WTC11 (cell line): ENCODE results near the gene SLC23A1. TPM values are rescaled to one million over a fixed set of nuclear protein-coding genes. Genes with fewer than 3 reads are reported as not detected.

Source experiments
- ATAC-seq: fragments of 200-7000 bp; cut with Tn5 transposase; 2 replicates; pipeline ENCODE4 v1.10.0; 2021; ENCODE audit warnings: mild to moderate bottlenecking, moderate library complexity
- CTCF ChIA-PET: fragments of 300-600 bp; sonication (Branson Sonifier 250); formaldehyde crosslinking; loops from one replicate; lab custom pipeline; 2021; ENCODE audit warnings: antibody characterized with exemption; lab: Charles Lee
- POLR2A ChIA-PET: fragments of 350-600 bp; sonication (Branson Sonifier 250); formaldehyde crosslinking; loops from one replicate; lab custom pipeline; 2021; ENCODE audit warnings: antibody characterized with exemption; lab: Charles Lee
- DNase-seq: peaks from one replicate; pipeline ENCODE4 v3.0.0; 2021; ENCODE audit warnings: low spot score
- H3K27ac Mint-ChIP-seq: 2 replicates; pipeline ENCODE4 v1.8.0; 2021; ENCODE audit warnings: mixed read lengths
- H3K27me3 Mint-ChIP-seq: 2 replicates; pipeline ENCODE4 v1.8.0; 2021; ENCODE audit warnings: low read depth, mild to moderate bottlenecking, moderate library complexity, mixed read lengths
- H3K36me3 Mint-ChIP-seq: 2 replicates; pipeline ENCODE4 v1.8.0; 2021; ENCODE audit warnings: mixed read lengths
- H3K4me1 Mint-ChIP-seq: 2 replicates; pipeline ENCODE4 v1.8.0; 2022; ENCODE audit warnings: mixed read lengths
- H3K4me3 Mint-ChIP-seq: 2 replicates; pipeline ENCODE4 v1.8.0; 2021; ENCODE audit warnings: mild to moderate bottlenecking, moderate library complexity, mixed read lengths
- H3K9me3 Mint-ChIP-seq: 2 replicates; pipeline ENCODE4 v1.8.0; 2021; ENCODE audit warnings: mixed read lengths
- CREM ChIP-seq: sonication (generic); formaldehyde crosslinking; IDR thresholded peaks from 2 replicates; pipeline ENCODE4 v1.8.1; 2022; ENCODE audit warnings: mild to moderate bottlenecking, missing genetic modification reagents, moderate library complexity
- E2F1 ChIP-seq: sonication (generic); formaldehyde crosslinking; IDR thresholded peaks from 2 replicates; pipeline ENCODE4 v1.8.0; 2022; ENCODE audit warnings: mild to moderate bottlenecking, missing genetic modification reagents
- FOXK1 ChIP-seq: sonication (generic); formaldehyde crosslinking; IDR thresholded peaks from 2 replicates; pipeline ENCODE4 v1.8.0; 2022; ENCODE audit warnings: mild to moderate bottlenecking, moderate library complexity, missing genetic modification reagents
- JAZF1 ChIP-seq: fragments of 250-450 bp; sonication (Bioruptor Pico); IDR thresholded peaks from 2 replicates; pipeline ENCODE4 v1.9.0; 2021; ENCODE audit warnings: moderate library complexity, mild to moderate bottlenecking, inconsistent platforms
- JUN ChIP-seq: sonication (generic); formaldehyde crosslinking; IDR thresholded peaks from 2 replicates; pipeline ENCODE4 v1.8.0; 2023; ENCODE audit warnings: mild to moderate bottlenecking, missing genetic modification reagents
- KAT7 ChIP-seq: sonication (generic); formaldehyde crosslinking; IDR thresholded peaks from 2 replicates; pipeline ENCODE4 v1.8.1; 2023; ENCODE audit warnings: missing genetic modification reagents, mild to moderate bottlenecking, borderline replicate concordance
- NFYB ChIP-seq: sonication (generic); formaldehyde crosslinking; conservative IDR thresholded peaks from 2 replicates; pipeline ENCODE4 v1.8.0; 2022; ENCODE audit warnings: low read depth, missing genetic modification reagents
- PREB ChIP-seq: sonication (generic); formaldehyde crosslinking; IDR thresholded peaks from 2 replicates; pipeline ENCODE4 v1.8.1; 2022; ENCODE audit warnings: mild to moderate bottlenecking, missing genetic modification reagents, moderate library complexity, borderline replicate concordance
- PRRX2 ChIP-seq: fragments of 250-450 bp; sonication (Bioruptor Pico); IDR thresholded peaks from 2 replicates; pipeline ENCODE4 v1.8.0; 2021; ENCODE audit warnings: mild to moderate bottlenecking
- SMAD3 ChIP-seq: sonication (generic); formaldehyde crosslinking; IDR thresholded peaks from 2 replicates; pipeline ENCODE4 v1.8.0; 2022; ENCODE audit warnings: missing genetic modification reagents, mild to moderate bottlenecking, borderline replicate concordance
- SMAD4 ChIP-seq: sonication (generic); formaldehyde crosslinking; IDR thresholded peaks from 2 replicates; pipeline ENCODE4 v1.8.0; 2022; ENCODE audit warnings: mild to moderate bottlenecking, missing genetic modification reagents
- SOX15 ChIP-seq: fragments of 250-450 bp; sonication (Bioruptor Pico); IDR thresholded peaks from 2 replicates; pipeline ENCODE4 v1.9.0; 2021; ENCODE audit warnings: mild to moderate bottlenecking
- USF2 ChIP-seq: sonication (generic); formaldehyde crosslinking; IDR thresholded peaks from 2 replicates; pipeline ENCODE4 v1.8.1; 2023; ENCODE audit warnings: mild to moderate bottlenecking, missing genetic modification reagents, moderate library complexity
- ZMAT4 ChIP-seq: fragments of 250-450 bp; sonication (Bioruptor Pico); IDR thresholded peaks from 2 replicates; pipeline ENCODE4 v1.9.0; 2021; ENCODE audit warnings: mild to moderate bottlenecking
- ZNF121 ChIP-seq: sonication (generic); formaldehyde crosslinking; IDR thresholded peaks from 2 replicates; pipeline ENCODE4 v1.8.0; 2023; ENCODE audit warnings: missing genetic modification reagents
- ZNF138 ChIP-seq: sonication (generic); formaldehyde crosslinking; conservative IDR thresholded peaks from 2 replicates; pipeline ENCODE4 v1.8.1; 2022; ENCODE audit warnings: mild to moderate bottlenecking, moderate library complexity, missing genetic modification reagents
- ZNF232 ChIP-seq: sonication (generic); formaldehyde crosslinking; IDR thresholded peaks from 2 replicates; pipeline ENCODE4 v1.8.0; 2022; ENCODE audit warnings: mild to moderate bottlenecking, missing genetic modification reagents
- ZNF423 ChIP-seq: fragments of 250-450 bp; sonication (Bioruptor Pico); IDR thresholded peaks from 2 replicates; pipeline ENCODE4 v2.1.2; 2022; ENCODE audit warnings: mild to moderate bottlenecking, moderate library complexity
- ZNF425 ChIP-seq: fragments of 250-450 bp; sonication (Bioruptor Pico); conservative IDR thresholded peaks from 2 replicates; pipeline ENCODE4 v1.9.0; 2021; ENCODE audit warnings: mild to moderate bottlenecking
- ZNF532 ChIP-seq: fragments of 250-450 bp; sonication (Bioruptor Pico); IDR thresholded peaks from 2 replicates; pipeline ENCODE4 v1.9.0; 2021; ENCODE audit warnings: mild to moderate bottlenecking, borderline replicate concordance
- total RNA-seq: library from RNA; stranded (reverse); gene quantifications from 3 replicates; pipeline ENCODE4 v1.2.3, GENCODE V29; 2021

Gene SLC23A1
- total RNA-seq, 1 experiment from 2014 or later: not detected

- TF ChIP-seq ZNF532 (CRISPR knock-in tag): no peak
- TF ChIP-seq FOXK1 (CRISPR knock-in tag): no peak
- TF ChIP-seq ZMAT4: no peak
- no peak for TF ChIP-seq JUN (CRISPR knock-in tag)
- no peak for TF ChIP-seq PREB (CRISPR knock-in tag)
- TF ChIP-seq PRRX2 (CRISPR knock-in tag): no peak
- TF ChIP-seq ZNF232 (CRISPR knock-in tag): no peak
- no peak for TF ChIP-seq SMAD4 (CRISPR knock-in tag)
- no peak for TF ChIP-seq CREM (CRISPR knock-in tag)
- TF ChIP-seq SOX15: no peak
Observed at GRCh38 chr5:139383993-139384590, 995 bp upstream of the SLC23A1 start (continued).

GRCh38 chr5:139382807-139383206 lies 290 bp downstream of the SLC23A1 start:
- ChIA-PET CTCF (interaction anchor here (1.0 kb wide), 1 partner anchor 20 kb away, joined by 4 read pairs; no protein-coding TSS in a partner anchor), POLR2A (no interaction called here)
- TF ChIP-seq SMAD3 (CRISPR knock-in tag) (no peak), E2F1 (CRISPR knock-in tag) (no peak), ZNF423 (no peak), KAT7 (CRISPR knock-in tag) (no peak), ZNF121 (CRISPR knock-in tag) (no peak), USF2 (CRISPR knock-in tag) (no peak), ZNF425 (no peak), JAZF1 (CRISPR knock-in tag) (no peak), NFYB (CRISPR knock-in tag) (no peak), ZNF138 (CRISPR knock-in tag) (no peak)
- no peaks in the 10 kb centered on the region for H3K36me3 Mint-ChIP-seq
- peaks cover 8% of the 10 kb centered on the region; the same call in 1 of the 2 replicates for H3K27me3 Mint-ChIP-seq
- no peak overlapping the region for H3K27ac Mint-ChIP-seq
- peaks cover 17% of the 10 kb centered on the region for H3K4me1 Mint-ChIP-seq
- no peak overlapping the region for H3K4me3 Mint-ChIP-seq
- H3K9me3 Mint-ChIP-seq: no peaks in the 10 kb centered on the region
- no peak for DNase-seq
- no peak for ATAC-seq
